Gastroesophageal sphincter (tissue), 3 donors: ENCODE data around the gene BRMS1.

Experiments used
- EP300 ChIP-seq: sonication (generic); formaldehyde crosslinking; IDR thresholded peaks from one replicate; pipeline ENCODE4 v1.6.1; 2017; ENCODE audit warnings: antibody characterized with exemption, mild to moderate bottlenecking
- POLR2AphosphoS5 ChIP-seq: sonication (generic); formaldehyde crosslinking; IDR thresholded peaks from one replicate; pipeline ENCODE4 v1.6.1; 2017; ENCODE audit warnings: antibody characterized with exemption
- TF ChIP-seq, protein P1 (sequence below), 4 experiments: fragments of 200-600 bp in 2 of 4; fragments of 450-650 bp in 2 of 4; sonication (generic) in 1 of 4; IDR thresholded peaks; one replicate each; pipeline ENCODE4 v1.5.1; 2017 to 2019; ENCODE audit warnings: antibody characterized with exemption in 4 of 4, mild to moderate bottlenecking in 2 of 4, moderate library complexity in 2 of 4

DNA sequence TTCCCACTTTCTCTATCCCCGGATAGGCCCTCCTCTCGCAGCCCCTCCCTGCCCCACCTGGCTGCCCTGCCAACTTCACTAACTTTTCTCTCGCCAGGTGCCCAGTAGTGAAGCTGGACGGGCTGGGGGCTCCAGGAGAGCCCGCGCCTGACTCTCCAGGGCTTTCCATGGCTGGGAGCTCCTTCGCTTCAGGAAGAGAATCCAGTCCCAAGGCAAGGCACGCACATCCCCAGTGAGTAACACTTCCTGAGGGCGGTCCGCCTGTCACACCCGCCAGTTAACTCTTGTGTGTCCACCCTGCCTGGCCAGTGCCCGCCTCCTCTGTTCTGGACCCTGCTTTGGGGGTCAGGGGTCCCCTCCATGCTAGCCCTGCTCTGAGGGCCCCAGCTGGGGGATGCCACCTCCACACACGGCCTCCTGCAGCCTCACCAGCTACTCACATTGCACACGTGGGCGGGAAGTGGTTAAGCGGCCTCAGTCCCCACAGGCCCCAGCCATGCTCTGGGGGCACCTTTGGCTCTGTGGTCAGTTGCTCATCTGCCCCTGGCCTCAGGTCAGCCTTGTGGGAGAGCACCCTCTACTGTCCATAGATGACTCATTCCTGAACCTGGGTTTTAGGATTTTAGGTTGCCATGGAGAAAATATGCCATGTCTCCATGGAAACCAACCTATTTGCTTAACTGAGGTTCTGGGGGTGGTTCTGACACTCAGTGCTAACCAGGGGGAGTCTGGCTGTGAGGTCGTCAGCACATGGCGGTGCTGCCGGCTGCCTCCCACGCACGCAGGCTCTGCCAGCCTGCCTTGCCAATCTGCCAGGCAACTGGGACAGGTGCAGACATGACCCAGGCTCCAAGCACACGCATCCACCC lies 8.4 kb downstream of the BRMS1 start, which contains the start of gene RIN1:
- TF ChIP-seq, protein P1, sequence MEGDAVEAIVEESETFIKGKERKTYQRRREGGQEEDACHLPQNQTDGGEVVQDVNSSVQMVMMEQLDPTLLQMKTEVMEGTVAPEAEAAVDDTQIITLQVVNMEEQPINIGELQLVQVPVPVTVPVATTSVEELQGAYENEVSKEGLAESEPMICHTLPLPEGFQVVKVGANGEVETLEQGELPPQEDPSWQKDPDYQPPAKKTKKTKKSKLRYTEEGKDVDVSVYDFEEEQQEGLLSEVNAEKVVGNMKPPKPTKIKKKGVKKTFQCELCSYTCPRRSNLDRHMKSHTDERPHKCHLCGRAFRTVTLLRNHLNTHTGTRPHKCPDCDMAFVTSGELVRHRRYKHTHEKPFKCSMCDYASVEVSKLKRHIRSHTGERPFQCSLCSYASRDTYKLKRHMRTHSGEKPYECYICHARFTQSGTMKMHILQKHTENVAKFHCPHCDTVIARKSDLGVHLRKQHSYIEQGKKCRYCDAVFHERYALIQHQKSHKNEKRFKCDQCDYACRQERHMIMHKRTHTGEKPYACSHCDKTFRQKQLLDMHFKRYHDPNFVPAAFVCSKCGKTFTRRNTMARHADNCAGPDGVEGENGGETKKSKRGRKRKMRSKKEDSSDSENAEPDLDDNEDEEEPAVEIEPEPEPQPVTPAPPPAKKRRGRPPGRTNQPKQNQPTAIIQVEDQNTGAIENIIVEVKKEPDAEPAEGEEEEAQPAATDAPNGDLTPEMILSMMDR (IDR thresholded peaks at IDR 0.05) = peak in 2 of 4 experiments; percentile 30 to 44
- TF ChIP-seq POLR2AphosphoS5 (peak; percentile 9), EP300 (no peak)
